Kidney (tissue), 14 donors: ENCODE results near the gene PGBD5. TPM values are rescaled to one million over a fixed set of nuclear protein-coding genes. Genes with fewer than 3 reads are reported as not detected.

Experiments used
- DNase-seq, 5 donors: peaks; one replicate each; pipeline ENCODE4 v3.0.0-alpha.2; 2013 to 2020
- FAIRE-seq: peaks from 2 replicates; lab custom pipeline; 2012; peaks lifted over from hg19 to GRCh38; lab: Jason Lieb, UNC
- H3K27ac ChIP-seq, 2 donors: one replicate each; pipeline ENCODE4 v1.7.0; 2013; ENCODE audit warnings: low read depth in 2 of 2, low read length in 2 of 2, inconsistent platforms in 1 of 2
- H3K27me3 ChIP-seq: one replicate; pipeline ENCODE4 v1.7.1; 2013; ENCODE audit warnings: low read length, inconsistent platforms; ENCODE audit not compliant: control insufficient read depth, insufficient read depth
- H3K36me3 ChIP-seq, 3 donors: one replicate each; pipeline versions ENCODE4 v1.7.0 to v1.7.1; 2013; ENCODE audit warnings: low read length in 3 of 3, control low read depth in 1 of 3, inconsistent platforms in 1 of 3; ENCODE audit not compliant: insufficient read depth in 3 of 3, control insufficient read depth in 2 of 3
- H3K4me1 ChIP-seq, 3 donors: one replicate each; pipeline versions ENCODE4 v1.7.0 to v1.7.1; 2013; ENCODE audit warnings: low read length in 3 of 3, inconsistent platforms in 1 of 3, low read depth in 1 of 3; ENCODE audit not compliant: control insufficient read depth in 2 of 3, insufficient read depth in 2 of 3
- H3K4me3 ChIP-seq, 3 donors: one replicate each; pipeline versions ENCODE4 v1.7.0 to v1.8.1; 2013; ENCODE audit warnings: low read length in 3 of 3, control low read depth in 1 of 3, inconsistent platforms in 1 of 3
- H3K9ac ChIP-seq, 3 donors: one replicate each; pipeline versions ENCODE4 v1.7.0 to v1.7.1; 2013; ENCODE audit warnings: low read length in 3 of 3, control low read depth in 1 of 3, inconsistent platforms in 1 of 3
- H3K9me3 ChIP-seq, 3 donors: one replicate each; pipeline versions ENCODE4 v1.7.0 to v1.7.1; 2013; ENCODE audit warnings: low read length in 3 of 3, control low read depth in 1 of 3, inconsistent platforms in 1 of 3; ENCODE audit not compliant: control insufficient read depth in 2 of 3, insufficient read depth in 1 of 3
- intact Hi-C: fragments of 100-400 bp; cut with DNase I; formaldehyde crosslinking; loops from one replicate; pipeline ENCODE4 v1.11.1; 2022
- polyA plus RNA-seq: library from polyadenylated mRNA; stranded (reverse); fragments of 350-450 nt; fragmentation: Illumina TruSeq; extraction: RNeasy Lipid Tissue Mini Kit (QIAGEN cat#74804); gene quantifications from one replicate; pipeline ENCODE4 v1.2.3, GENCODE V29; 2014; ENCODE audit warnings: low read depth, low replicate concordance; ENCODE audit not compliant: insufficient read depth
- total RNA-seq: library from RNA; stranded (reverse); fragmentation: NEBNext Ultra II Directional; extraction: Animal tissue kit (Norgen Biotek cat#: 25700); gene quantifications from one replicate; pipeline ENCODE4 v1.2.1, GENCODE V29; 2021
- TF ChIP-seq, protein P1 (sequence below): IDR thresholded peaks from 3 replicates; pipeline ENCODE4 v1.5.1; 2012; ENCODE audit warnings: mild to moderate bottlenecking, moderate library complexity, borderline replicate concordance; ENCODE audit not compliant: insufficient read depth; ENCODE audit errors: extremely low read depth
- donor health status: control.
- donor health status: control.
- donor health status: control.
- donor health status: control.
- donor health status: control.
- donor health status: DM: yes; HTN: yes; CAD: no.
- donor health status: Normal renal cell carcinoma (clear cell type).

Gene PGBD5
- total and polyA plus RNA-seq, 2 donors from 2014 or later = 2.0 to 3.7 TPM

DNA sequence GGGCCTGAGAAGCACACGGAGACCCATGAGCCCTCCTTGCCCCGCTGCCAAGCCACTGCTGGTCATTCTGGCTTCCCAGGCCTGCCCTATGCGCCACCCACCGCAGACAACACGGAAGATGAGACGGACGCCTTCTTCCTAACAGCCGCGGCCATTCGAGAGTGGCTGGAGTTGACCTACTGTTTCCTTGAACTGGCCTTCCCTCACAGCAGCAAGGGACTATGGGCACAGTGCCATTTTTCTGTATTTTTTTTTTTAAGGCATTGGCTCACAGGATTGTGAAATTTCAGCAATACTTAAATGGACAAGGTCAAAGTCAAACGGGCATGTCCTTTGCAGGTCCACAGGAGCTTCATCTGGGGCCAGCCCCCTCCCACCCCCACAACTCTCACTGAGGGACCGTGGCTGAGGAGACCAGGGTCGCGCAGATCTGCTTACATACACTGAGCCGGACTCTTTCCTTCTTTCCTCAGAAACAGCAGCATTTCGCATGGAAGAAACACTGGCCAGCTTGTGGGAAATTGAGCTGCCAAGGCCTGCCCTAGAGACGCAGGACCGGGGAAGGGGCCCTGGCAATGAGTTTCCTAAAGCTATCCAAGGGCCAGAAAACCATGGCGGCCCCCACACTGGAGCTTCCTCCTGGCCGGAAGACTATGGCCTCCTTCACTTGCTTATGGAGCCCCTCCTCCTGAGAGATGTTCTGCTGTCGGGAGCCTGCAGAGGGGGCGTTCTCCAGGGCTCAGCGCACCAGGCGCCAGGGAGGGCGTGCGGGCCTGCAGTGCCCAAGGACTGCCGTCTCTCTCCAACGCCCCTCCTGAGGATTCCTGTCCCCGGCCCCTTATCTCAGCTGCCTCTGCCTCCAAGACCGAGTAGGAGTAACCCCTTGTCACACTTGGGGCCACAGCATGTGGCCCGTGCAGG is 98.9 kb downstream of the PGBD5 start:
- intact Hi-C loops = no loop called here
- FAIRE-seq (no peak), DNase-seq (peak in 1 of 5 donors; percentile 9)
- no peak overlapping the region for H3K27ac ChIP-seq
- no peak overlapping the region for H3K9ac ChIP-seq
- H3K36me3 ChIP-seq = no peaks in the 10 kb centered on the region
- H3K27me3 ChIP-seq = no peaks in the 10 kb centered on the region
- H3K9me3 ChIP-seq = no peaks in the 10 kb centered on the region
- TF ChIP-seq, protein P1, sequence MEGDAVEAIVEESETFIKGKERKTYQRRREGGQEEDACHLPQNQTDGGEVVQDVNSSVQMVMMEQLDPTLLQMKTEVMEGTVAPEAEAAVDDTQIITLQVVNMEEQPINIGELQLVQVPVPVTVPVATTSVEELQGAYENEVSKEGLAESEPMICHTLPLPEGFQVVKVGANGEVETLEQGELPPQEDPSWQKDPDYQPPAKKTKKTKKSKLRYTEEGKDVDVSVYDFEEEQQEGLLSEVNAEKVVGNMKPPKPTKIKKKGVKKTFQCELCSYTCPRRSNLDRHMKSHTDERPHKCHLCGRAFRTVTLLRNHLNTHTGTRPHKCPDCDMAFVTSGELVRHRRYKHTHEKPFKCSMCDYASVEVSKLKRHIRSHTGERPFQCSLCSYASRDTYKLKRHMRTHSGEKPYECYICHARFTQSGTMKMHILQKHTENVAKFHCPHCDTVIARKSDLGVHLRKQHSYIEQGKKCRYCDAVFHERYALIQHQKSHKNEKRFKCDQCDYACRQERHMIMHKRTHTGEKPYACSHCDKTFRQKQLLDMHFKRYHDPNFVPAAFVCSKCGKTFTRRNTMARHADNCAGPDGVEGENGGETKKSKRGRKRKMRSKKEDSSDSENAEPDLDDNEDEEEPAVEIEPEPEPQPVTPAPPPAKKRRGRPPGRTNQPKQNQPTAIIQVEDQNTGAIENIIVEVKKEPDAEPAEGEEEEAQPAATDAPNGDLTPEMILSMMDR = no peak
- H3K4me3 ChIP-seq = no peak overlapping the region
- peaks cover 0 to 2% (median 0%) of the 10 kb centered on the region in 3 donors for H3K4me1 ChIP-seq

DNA sequence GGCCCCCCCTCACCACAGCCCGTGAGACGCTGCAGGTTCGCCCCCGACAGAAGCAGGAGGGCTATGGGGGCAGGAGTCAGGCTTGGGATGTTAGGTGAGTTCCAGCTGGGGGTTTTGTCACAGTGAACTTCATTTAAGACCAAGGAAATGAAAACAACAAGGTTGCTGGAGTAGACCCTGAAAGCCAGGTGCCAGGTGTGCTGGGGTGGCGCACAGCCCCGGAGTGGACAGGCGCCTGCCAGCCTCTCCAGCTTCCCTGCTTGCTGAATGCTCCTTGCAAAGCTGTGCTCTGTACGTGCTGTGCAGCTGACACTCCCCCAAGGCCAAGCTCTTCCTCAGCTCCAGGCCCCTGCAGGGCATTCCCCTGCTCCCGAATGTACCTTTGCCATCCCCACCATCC is 102.4 kb downstream of the PGBD5 start:
- no peak overlapping the region for H3K27ac ChIP-seq
- H3K36me3 ChIP-seq = no peaks in the 10 kb centered on the region
- H3K27me3 ChIP-seq = no peaks in the 10 kb centered on the region
- FAIRE-seq = no peak
- H3K4me1 ChIP-seq = peaks cover 0 to 2% (median 0%) of the 10 kb centered on the region in 3 donors
- H3K9ac ChIP-seq = no peak overlapping the region
- TF ChIP-seq, protein P1 = no peak
- no peaks in the 10 kb centered on the region for H3K9me3 ChIP-seq
- intact Hi-C loops = no loop called here
- H3K4me3 ChIP-seq = no peak overlapping the region
- DNase-seq = no peak

DNA sequence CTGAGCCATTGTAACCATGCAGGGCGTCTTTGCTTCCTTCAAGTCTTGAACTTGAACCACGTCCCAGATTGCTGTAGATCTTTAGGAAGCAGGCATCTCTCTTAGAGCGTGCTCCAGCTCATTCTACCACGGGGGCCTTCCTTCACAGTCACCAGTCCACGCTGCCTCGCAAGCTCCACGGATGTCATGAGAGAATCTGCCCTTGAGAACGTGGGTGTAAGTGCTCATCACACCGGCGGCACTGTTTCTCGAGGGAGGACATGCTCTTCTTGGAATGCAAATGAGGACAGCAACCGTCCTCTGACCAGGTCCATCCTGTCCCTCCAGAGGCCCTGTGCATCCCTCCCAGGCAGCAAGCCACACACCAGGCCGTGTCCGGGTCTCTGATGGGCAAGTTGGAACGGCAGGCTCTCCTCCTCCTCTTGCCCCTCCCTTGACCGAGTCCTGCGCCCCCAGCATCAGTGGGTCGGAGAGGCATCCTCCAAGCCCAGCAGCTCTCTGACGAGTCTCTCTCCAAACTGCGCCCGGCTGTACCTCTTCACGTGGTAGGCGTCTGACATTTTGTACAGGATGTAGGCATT is 103.1 kb downstream of the PGBD5 start:
- DNase-seq (no peak), FAIRE-seq (no peak)
- TF ChIP-seq, protein P1 = no peak
- Histone ChIP-seq H3K36me3 (no peaks in the 10 kb centered on the region), H3K4me1 (peaks cover 0 to 2% (median 0%) of the 10 kb centered on the region in 3 donors), H3K9me3 (no peaks in the 10 kb centered on the region), H3K9ac (no peak overlapping the region), H3K27ac (no peak overlapping the region), H3K27me3 (no peaks in the 10 kb centered on the region), H3K4me3 (no peak overlapping the region)
- intact Hi-C loops = no loop called here
